HCT116 (cell line): ENCODE results near the gene NALCN. TPM values are rescaled to one million over a fixed set of nuclear protein-coding genes. Genes with fewer than 3 reads are reported as not detected.

Experiments
- ATAC-seq: fragments of 200-7000 bp; cut with Tn5 transposase; 2 replicates; pipeline ENCODE4 v1.9.1; 2020; ENCODE audit warnings: mild to moderate bottlenecking, moderate library complexity
- BruUV-seq: library from RNA; stranded (reverse); fragments of 400-500 nt; replicated peaks from 2 replicates; lab custom pipeline; 2021; lab: Mats Ljungman, UMichigan
- CTCF ChIA-PET: fragments of 300-600 bp; sonication (Branson Sonifier 250); formaldehyde crosslinking; loops from one replicate; lab custom pipeline; 2021; ENCODE audit warnings: antibody characterized with exemption; lab: Charles Lee
- POLR2A ChIA-PET: fragments of 300-600, 350-600 bp; sonication (Branson Sonifier 250); formaldehyde crosslinking; loops from one replicate; lab custom pipeline; 2021; ENCODE audit warnings: antibody characterized with exemption; lab: Charles Lee
- RAD21 ChIA-PET, 2 experiments: fragments of 300-600 bp; sonication (Branson Sonifier 250); formaldehyde crosslinking; loops; one replicate each; lab custom pipeline; 2023; ENCODE audit warnings: low total read pairs in 2 of 2; ENCODE audit not compliant: uncharacterized antibody in 2 of 2, unreplicated experiment in 2 of 2, low non-redundant PET in 1 of 2; lab: Charles Lee
- DNase-seq: peaks from one replicate; pipeline ENCODE4 v3.0.0-alpha.2; 2010; ENCODE audit warnings: low read depth, low spot score
- H2AFZ ChIP-seq: fragments of 200-600 bp; shearing (Covaris generic), sonication (generic); 2 replicates; pipeline ENCODE4 v1.6.1; 2017; ENCODE audit warnings: low read depth, mixed run types, mixed read lengths, antibody characterized with exemption, low read length; ENCODE audit not compliant: poor library complexity, severe bottlenecking
- H3K27ac ChIP-seq: 2 replicates; pipeline ENCODE4 v1.5.1; 2012; ENCODE audit warnings: low read depth, low read length
- H3K27me3 ChIP-seq: fragments of 200-600 bp; sonication (generic); 2 replicates; pipeline ENCODE4 v1.6.1; 2016; ENCODE audit warnings: mixed run types, low read length, mixed read lengths; ENCODE audit not compliant: insufficient read depth
- H3K36me3 ChIP-seq, 2 experiments: fragments of 200-500 bp in 1 of 2; fragments of 200-600 bp in 1 of 2; sonication (Bioruptor generic) in 1 of 2; sonication (generic) in 1 of 2; 2 replicates each; pipeline versions ENCODE4 v1.5.1 to v1.6.1; 2014 to 2016; ENCODE audit warnings: low read length in 2 of 2, inconsistent platforms in 1 of 2, mixed read lengths in 1 of 2, mixed run types in 1 of 2; ENCODE audit not compliant: insufficient read depth in 2 of 2, control insufficient read depth in 1 of 2
- H3K4me1 ChIP-seq, 2 experiments: fragments of 200-600 bp in 1 of 2; sonication (generic) in 1 of 2; 2 replicates each; pipeline versions ENCODE4 v1.5.1 to v1.6.1; 2012 to 2017; ENCODE audit warnings: low read length in 2 of 2, inconsistent platforms in 1 of 2, mild to moderate bottlenecking in 1 of 2, mixed read lengths in 1 of 2, mixed run types in 1 of 2, moderate library complexity in 1 of 2; ENCODE audit not compliant: insufficient read depth in 2 of 2, control insufficient read depth in 1 of 2
- H3K4me2 ChIP-seq: fragments of 200-600 bp; sonication (generic); 2 replicates; pipeline ENCODE4 v1.6.1; 2017; ENCODE audit warnings: mixed run types, low read length, mixed read lengths
- H3K4me3 ChIP-seq, 2 experiments: fragments of 200-600 bp in 1 of 2; sonication (generic) in 1 of 2; replicated peaks in 1 of 2; 2 replicates each; pipeline ENCODE4 v1.5.1; 2011 to 2016; ENCODE audit warnings: low read length in 2 of 2, control low read depth in 1 of 2, low read depth in 1 of 2, mild to moderate bottlenecking in 1 of 2, mixed read lengths in 1 of 2, mixed run types in 1 of 2
- H3K79me2 ChIP-seq: fragments of 200-600 bp; sonication (generic); 2 replicates; pipeline ENCODE4 v1.6.1; 2017; ENCODE audit warnings: mild to moderate bottlenecking, mixed run types, low read length, moderate library complexity, mixed read lengths; ENCODE audit not compliant: insufficient read depth
- H3K9ac ChIP-seq: fragments of 200-600 bp; sonication (generic); 2 replicates; pipeline ENCODE4 v1.6.1; 2016; ENCODE audit warnings: low read length, mixed read lengths
- H3K9me2 ChIP-seq: fragments of 200-600 bp; sonication (generic), shearing (Covaris generic); 2 replicates; pipeline ENCODE4 v1.6.1; 2017; ENCODE audit warnings: mixed run types, mild to moderate bottlenecking, moderate library complexity; ENCODE audit not compliant: insufficient read depth
- H3K9me3 ChIP-seq, 2 experiments: fragments of 200-500 bp in 1 of 2; fragments of 200-600 bp in 1 of 2; sonication (Bioruptor generic) in 1 of 2; sonication (generic) in 1 of 2; 2 replicates each; pipeline ENCODE4 v1.6.1; 2014 to 2017; ENCODE audit warnings: low read length in 2 of 2, mixed read lengths in 2 of 2, inconsistent platforms in 1 of 2, low read depth in 1 of 2, mild to moderate bottlenecking in 1 of 2, mixed run types in 1 of 2, moderate library complexity in 1 of 2; ENCODE audit not compliant: control insufficient read depth in 1 of 2, insufficient read depth in 1 of 2
- H4K20me1 ChIP-seq: fragments of 200-600 bp; sonication (generic), shearing (Covaris generic); 2 replicates; pipeline ENCODE4 v1.6.1; 2017; ENCODE audit warnings: mixed run types, mild to moderate bottlenecking, moderate library complexity; ENCODE audit not compliant: insufficient read depth
- ATF3 ChIP-seq: IDR thresholded peaks from 2 replicates; pipeline ENCODE4 v1.6.1; 2012
- CTCF ChIP-seq, 3 experiments: fragments of 200-600 bp in 1 of 3; sonication (generic) in 1 of 3; IDR thresholded peaks in 2 of 3; conservative IDR thresholded peaks in 1 of 3; 2 replicates each; pipeline ENCODE4 v1.5.1; 2012 to 2017; ENCODE audit warnings: low read depth in 2 of 3, low read length in 2 of 3, antibody characterized with exemption in 1 of 3, borderline replicate concordance in 1 of 3, control low read depth in 1 of 3, mild to moderate bottlenecking in 1 of 3, mixed read lengths in 1 of 3, mixed run types in 1 of 3, moderate library complexity in 1 of 3; ENCODE audit not compliant: insufficient read depth in 1 of 3
- EGR1 ChIP-seq: IDR thresholded peaks from 2 replicates; pipeline ENCODE4 v1.6.1; 2012; ENCODE audit warnings: low read depth
- EZH2phosphoT487 ChIP-seq: fragments of 200-600 bp; IDR thresholded peaks from 2 replicates; pipeline ENCODE4 v1.6.1; 2018; ENCODE audit warnings: antibody characterized with exemption, borderline replicate concordance
- FOSL1 ChIP-seq: IDR thresholded peaks from 2 replicates; pipeline ENCODE4 v1.6.1; 2012; ENCODE audit warnings: low read depth
- POLR2A ChIP-seq: IDR thresholded peaks from 2 replicates; pipeline ENCODE4 v1.7.0; 2011; ENCODE audit warnings: borderline replicate concordance; ENCODE audit not compliant: insufficient read depth, insufficient read length; ENCODE audit errors: extremely low read depth
- RAD21 ChIP-seq: IDR thresholded peaks from 2 replicates; pipeline ENCODE4 v1.6.1; 2012; ENCODE audit warnings: low read depth, mild to moderate bottlenecking
- REST ChIP-seq: IDR thresholded peaks from 2 replicates; pipeline ENCODE4 v1.6.1; 2012; ENCODE audit warnings: low read depth
- TCF7L2 ChIP-seq: IDR thresholded peaks from 2 replicates; pipeline ENCODE4 v1.7.0; 2011; ENCODE audit warnings: borderline replicate concordance, inconsistent platforms; ENCODE audit not compliant: insufficient read depth, insufficient read length; ENCODE audit errors: extremely low read depth
- YY1 ChIP-seq: IDR thresholded peaks from 2 replicates; pipeline ENCODE4 v1.6.1; 2011; ENCODE audit warnings: low read length, low read depth, moderate library complexity, mild to moderate bottlenecking; ENCODE audit not compliant: insufficient replicate concordance; ENCODE audit errors: extremely low read depth
- intact Hi-C: fragments of 100-400 bp; cut with micrococcal nuclease; formaldehyde crosslinking; loops from 2 replicates; pipeline ENCODE4 v1.10.0; 2022
- total RNA-seq: library from RNA; stranded (reverse); gene quantifications from one replicate; pipeline ENCODE4 v1.2.1, GENCODE V29; 2021; ENCODE audit not compliant: unreplicated experiment

The NALCN gene
- total RNA-seq, 1 experiment from 2014 or later, result not detected

- no peaks in the 10 kb centered on the region for H3K9me2 ChIP-seq
- no peaks in the 10 kb centered on the region for H3K79me2 ChIP-seq
- ATAC-seq, result no peak
- POLR2A ChIA-PET, result no interaction called here
- no peak overlapping the region for H3K27ac ChIP-seq
- BruUV-seq, result no TSS peak
- no peaks in the 10 kb centered on the region for H3K4me1 ChIP-seq
- peaks cover 0 to under 1% of the 10 kb centered on the region in 2 experiments; a peak in 2 of 4 replicates for H3K9me3 ChIP-seq
- H3K4me2 ChIP-seq, result no peak overlapping the region
- H2AFZ ChIP-seq, result no peak overlapping the region
- H3K9ac ChIP-seq, result no peak overlapping the region
- H3K4me3 ChIP-seq, result no peak overlapping the region
- no peaks in the 10 kb centered on the region for H3K36me3 ChIP-seq
- no peaks in the 10 kb centered on the region for H3K27me3 ChIP-seq
- intact Hi-C loops, result no loop called here
- DNase-seq, result no peak
- CTCF ChIA-PET, result no interaction called here
- RAD21 ChIA-PET, result no interaction called here
- no peaks in the 10 kb centered on the region for H4K20me1 ChIP-seq
- TF ChIP-seq FOSL1 (no peak), EZH2phosphoT487 (no peak), CTCF (IDR thresholded peaks at IDR 0.05 in 2 of 3, conservative IDR thresholded peaks at IDR 0.05 in 1 of 3; ENCODE audit: borderline replicate concordance in 1 of 3, insufficient read depth in 1 of 3, low read depth in 2 of 3, low read length in 2 of 3) (no peak), POLR2A (no peak), RAD21 (no peak), TCF7L2 (no peak)
Observed at GRCh38 chr13:101301053-101301452, 115.3 kb downstream of the NALCN start.

GRCh38 chr13:101300531-101300930, 115.8 kb downstream of the NALCN start:
- Histone ChIP-seq H3K4me3 (no peak overlapping the region), H3K9ac (no peak overlapping the region), H3K4me2 (no peak overlapping the region), H3K79me2 (no peaks in the 10 kb centered on the region), H3K9me3 (peaks cover 0 to 3% of the 10 kb centered on the region in 2 experiments; a peak in 2 of 4 replicates), H3K9me2 (no peaks in the 10 kb centered on the region), H3K27ac (no peak overlapping the region), H3K36me3 (no peaks in the 10 kb centered on the region), H3K4me1 (no peaks in the 10 kb centered on the region), H3K27me3 (no peaks in the 10 kb centered on the region), H2AFZ (no peak overlapping the region), H4K20me1 (no peaks in the 10 kb centered on the region)
- no TSS peak for BruUV-seq
- no peak for DNase-seq
- CTCF ChIA-PET, result no interaction called here
- ATAC-seq, result no peak
- POLR2A ChIA-PET, result no interaction called here
- intact Hi-C loops, result no loop called here
- RAD21 ChIA-PET, result no interaction called here
- no peak for TF ChIP-seq EZH2phosphoT487
- no peak for TF ChIP-seq EGR1
- no peak for TF ChIP-seq CTCF (IDR thresholded peaks at IDR 0.05 in 2 of 3, conservative IDR thresholded peaks at IDR 0.05 in 1 of 3; ENCODE audit: borderline replicate concordance in 1 of 3, insufficient read depth in 1 of 3, low read depth in 2 of 3, low read length in 2 of 3)
- TF ChIP-seq ATF3, result no peak
- no peak for TF ChIP-seq POLR2A
- TF ChIP-seq REST, result no peak
- no peak for TF ChIP-seq YY1
- no peak for TF ChIP-seq TCF7L2
